GM12878 (cell line): ENCODE data around the gene PADI2. TPM values are rescaled to one million over a fixed set of nuclear protein-coding genes. Genes with fewer than 3 reads are reported as not detected.

ENCODE experiments used
- ATAC-seq: fragments of 200-7000 bp; cut with Tn5 transposase; 3 replicates; pipeline ENCODE4 v1.9.1; 2020; ENCODE audit warnings: mild to moderate bottlenecking, moderate library complexity
- BruUV-seq: library from RNA; stranded (reverse); fragments of 400-500 nt; replicated peaks from 2 replicates; lab custom pipeline; 2021; lab: Mats Ljungman, UMichigan
- CTCF ChIA-PET: fragments of 300-600 bp; sonication (Branson Sonifier 250); formaldehyde crosslinking; extraction: SDS; loops from one replicate; lab custom pipeline; 2021; ENCODE audit warnings: inconsistent platforms; lab: Yijun Ruan, JAX
- POLR2A ChIA-PET: fragments of 350-600 bp; formaldehyde crosslinking; extraction: SDS; loops from one replicate; lab custom pipeline; 2021; ENCODE audit warnings: inconsistent platforms; lab: Charles Lee
- RAD21 ChIA-PET: fragments of 300-600 bp; sonication (Branson Sonifier 250); formaldehyde crosslinking; loops from one replicate; lab custom pipeline; 2023; ENCODE audit warnings: antibody characterized with exemption; ENCODE audit not compliant: unreplicated experiment; lab: Charles Lee
- SMC1A ChIA-PET: fragments of 300-600 bp; sonication (Branson Sonifier 250); formaldehyde crosslinking; loops from one replicate; lab custom pipeline; 2023; ENCODE audit not compliant: unreplicated experiment, uncharacterized antibody; lab: Charles Lee
- DNase-seq: peaks from one replicate; pipeline ENCODE4 v3.0.0-alpha.2; 2011; ENCODE audit warnings: low read depth, low spot score
- FAIRE-seq: peaks from 3 replicates; lab custom pipeline; 2011; peaks lifted over from hg19 to GRCh38; lab: Jason Lieb, UNC
- H2AFZ ChIP-seq: 2 replicates; pipeline ENCODE4 v1.6.0; 2011; ENCODE audit warnings: low read depth, low read length, control low read depth; ENCODE audit not compliant: control insufficient read depth
- H3K27ac ChIP-seq: 2 replicates; pipeline ENCODE4 v1.5.1; 2011; ENCODE audit warnings: control low read depth; ENCODE audit not compliant: control insufficient read depth, insufficient read depth
- H3K27me3 ChIP-seq, 2 experiments: replicated peaks in 1 of 2; 2 replicates each; pipeline versions ENCODE4 v1.6.0 to v1.6.1; 2011; ENCODE audit warnings: low read length in 1 of 2; ENCODE audit not compliant: control insufficient read depth in 2 of 2, insufficient read depth in 2 of 2
- H3K36me3 ChIP-seq, 2 experiments: 2 replicates each; pipeline ENCODE4 v1.5.1; 2011; ENCODE audit warnings: low read length in 1 of 2; ENCODE audit not compliant: control insufficient read depth in 2 of 2, insufficient read depth in 2 of 2
- H3K4me1 ChIP-seq: 2 replicates; pipeline ENCODE4 v1.6.1; 2011; ENCODE audit warnings: mild to moderate bottlenecking, low read length, moderate library complexity, mixed read lengths; ENCODE audit not compliant: control insufficient read depth, insufficient read depth
- H3K4me2 ChIP-seq: 2 replicates; pipeline ENCODE4 v1.6.0; 2011; ENCODE audit warnings: control low read depth; ENCODE audit not compliant: control insufficient read depth, insufficient read depth
- H3K4me3 ChIP-seq: fragments of 200-600 bp; sonication (generic); 2 replicates; pipeline ENCODE4 v1.5.1; 2016
- H3K79me2 ChIP-seq: 2 replicates; pipeline ENCODE4 v1.6.0; 2011; ENCODE audit warnings: low read length; ENCODE audit not compliant: control insufficient read depth, insufficient read depth
- H3K9ac ChIP-seq: 2 replicates; pipeline ENCODE4 v1.8.0; 2011; ENCODE audit warnings: low read length, control low read depth, mixed read lengths; ENCODE audit not compliant: control insufficient read depth, insufficient read depth
- H3K9me3 ChIP-seq: replicated peaks from 3 replicates; pipeline ENCODE4 v1.5.1; 2011; ENCODE audit warnings: mild to moderate bottlenecking, low read length; ENCODE audit not compliant: control insufficient read depth, insufficient read depth
- H4K20me1 ChIP-seq: 2 replicates; pipeline ENCODE4 v1.6.0; 2011; ENCODE audit not compliant: control insufficient read depth, insufficient read depth
- CTCF ChIP-seq, 3 experiments: IDR thresholded peaks in 2 of 3; conservative IDR thresholded peaks in 1 of 3; 2 replicates each; pipeline ENCODE4 v1.5.1; 2011; ENCODE audit warnings: low read depth in 3 of 3, low read length in 3 of 3, mild to moderate bottlenecking in 3 of 3, control low read depth in 2 of 3, moderate library complexity in 2 of 3, inconsistent platforms in 1 of 3, mixed read lengths in 1 of 3; ENCODE audit not compliant: control insufficient read depth in 2 of 3, insufficient read depth in 1 of 3; ENCODE audit errors: extremely low read depth in 1 of 3
- NFXL1 ChIP-seq: fragments of 450-650 bp; IDR thresholded peaks from 2 replicates; pipeline ENCODE4 v1.6.1; 2017; ENCODE audit warnings: antibody characterized with exemption, mild to moderate bottlenecking, borderline replicate concordance
- PKNOX1 ChIP-seq: fragments of 450-650 bp; IDR thresholded peaks from 2 replicates; pipeline ENCODE4 v1.6.1; 2016; ENCODE audit warnings: mild to moderate bottlenecking
- ZBED1 ChIP-seq: IDR thresholded peaks from 2 replicates; pipeline ENCODE4 v1.6.1; 2016; ENCODE audit warnings: borderline replicate concordance
- ZSCAN29 ChIP-seq: fragments of 450-650 bp; IDR thresholded peaks from 2 replicates; pipeline ENCODE4 v1.6.1; 2017; ENCODE audit warnings: mild to moderate bottlenecking, moderate library complexity
- WGBS: methylation state at CpG from one replicate; pipeline ENCODE4 v1.1.6; 2016; ENCODE audit warnings: low lambda C conversion rate; ENCODE audit not compliant: insufficient replicate concordance, insufficient coverage; ENCODE audit errors: missing lambda C conversion rate; 5-methylcytosine and 5-hydroxymethylcytosine counted together
- in situ Hi-C: fragments of 300-500 bp; cut with MboI; formaldehyde crosslinking; loops from 9 replicates; pipeline ENCODE4 v1.14.3; 2018; ENCODE audit warnings: mixed read lengths
- intact Hi-C: fragments of 100-400 bp; cut with micrococcal nuclease; formaldehyde crosslinking; loops from one replicate; pipeline ENCODE4 v1.14.2; 2022; ENCODE audit not compliant: unreplicated experiment
- polyA plus RNA-seq, 11 experiments: library from polyadenylated mRNA; depleted of rRNA in 4 of 11; unstranded in 6 of 11; stranded (reverse) in 5 of 11; fragments of >200 nt; fragmentation: Nextera tagmentation in 4 of 11; fragmentation: Illumina TruSeq in 1 of 11; extraction: Ambion mirVana in 4 of 11; extraction: Trizol in 1 of 11; gene quantifications; 1 replicate in 1 of 11; 2 replicates in 10 of 11; pipeline versions ENCODE4 v1.2.1 to v1.2.3, GENCODE V29; 2011 to 2016; ENCODE audit warnings: inconsistent platforms in 2 of 11, missing spikeins in 2 of 11, low read depth in 1 of 11
- total RNA-seq, 4 experiments: library from RNA; depleted of rRNA in 3 of 4; stranded (reverse); fragments of >200 nt in 3 of 4; fragmentation: Illumina TruSeq in 1 of 4; extraction: Trizol in 1 of 4; gene quantifications; 2 replicates each; pipeline versions ENCODE4 v1.2.1 to v1.2.3, GENCODE V29; 2013 to 2021

Gene PADI2
- total and polyA plus RNA-seq, 10 of the 15 experiments (the other 5 are each of a cell fraction or from before 2014, with no cell fraction given) = 0.05 to 3.0 (median 0.10) TPM; not detected in 1

GRCh38 chr1:17031436-17031835 is 87.8 kb downstream of the PADI2 start:
- Histone ChIP-seq H3K4me3 (no peak overlapping the region), H4K20me1 (no peaks in the 10 kb centered on the region), H3K9ac (no peak overlapping the region)
- 100% methylated on average over 4 of the region's 4 CpGs for WGBS
- SMC1A ChIA-PET = no interaction called here
- RAD21 ChIA-PET = no interaction called here
- TF ChIP-seq ZSCAN29 = no peak
- TF ChIP-seq NFXL1 = no peak
- TF ChIP-seq ZBED1 = no peak
- no peak for TF ChIP-seq CTCF (IDR thresholded peaks at IDR 0.05 in 2 of 3, conservative IDR thresholded peaks at IDR 0.05 in 1 of 3; ENCODE audit: control insufficient read depth in 2 of 3, extremely low read depth in 1 of 3, insufficient read depth in 1 of 3, low read depth in 3 of 3, low read length in 3 of 3)
- TF ChIP-seq PKNOX1 = no peak
- TF ChIP-seq, all 136 proteins: peak for 0
- in situ Hi-C loops (no loop called here), intact Hi-C loops (no loop called here)
- ChIA-PET CTCF (interaction anchor here (0.8 to 1.2 kb wide), 2 partner anchors 17 to 71 kb away, joined by 3 to 4 read pairs; no protein-coding TSS in a partner anchor), POLR2A (interaction anchor here (0.5 kb wide), 1 partner anchor 316 kb away, joined by 6 read pairs; no protein-coding TSS in a partner anchor)
- H3K79me2 ChIP-seq = no peaks in the 10 kb centered on the region
- FAIRE-seq = no peak
- no peaks in the 10 kb centered on the region for H3K27me3 ChIP-seq
- H3K4me2 ChIP-seq = no peak overlapping the region
- H3K4me1 ChIP-seq = no peaks in the 10 kb centered on the region
- H3K27ac ChIP-seq = no peak overlapping the region
- ATAC-seq = no peak
- H3K36me3 ChIP-seq = peaks cover 10 to 42% of the 10 kb centered on the region in 2 experiments
- BruUV-seq = no TSS peak
- no peak overlapping the region for H2AFZ ChIP-seq
- DNase-seq = no peak
- H3K9me3 ChIP-seq = no peaks in the 10 kb centered on the region
